Gastrocnemius medialis (tissue), 4 donors: ENCODE data around the gene AP5B1. TPM values are rescaled to one million over a fixed set of nuclear protein-coding genes. Genes with fewer than 3 reads are reported as not detected.
A peak's percentile ranks its signal among the peaks of the same experiment; 100 is the strongest.

Experiments used
- ATAC-seq, 2 donors: fragments of 150-250 bp; one replicate each; pipeline ENCODE4 v1.9.1; 2016
- DNase-seq, 2 donors: peaks; one replicate each; pipeline ENCODE4 v3.0.0-alpha.2; 2019
- H3K27ac ChIP-seq, 4 donors: fragments of 200-600 bp; sonication (generic); 1 replicate in 1 of 4; 2 replicates in 3 of 4; pipeline ENCODE4 v1.5.1; 2016 to 2018; ENCODE audit warnings: mild to moderate bottlenecking in 2 of 4, moderate library complexity in 1 of 4
- H3K27me3 ChIP-seq, 3 donors: fragments of 200-600 bp; sonication (generic) in 2 of 3; 1 replicate in 1 of 3; 2 replicates in 2 of 3; pipeline versions ENCODE4 v1.5.1 to v1.6.0; 2016 to 2019; ENCODE audit warnings: mild to moderate bottlenecking in 1 of 3, moderate library complexity in 1 of 3
- H3K36me3 ChIP-seq, 2 donors: fragments of 200-600 bp; sonication (generic) in 1 of 2; one replicate each; pipeline ENCODE4 v1.5.1; 2017 to 2018
- H3K4me1 ChIP-seq, 2 donors: fragments of 200-600 bp; sonication (generic) in 1 of 2; one replicate each; pipeline ENCODE4 v1.5.1; 2016 to 2017; ENCODE audit warnings: mild to moderate bottlenecking in 2 of 2
- H3K4me3 ChIP-seq, 4 donors: fragments of 200-600 bp; sonication (generic) in 3 of 4; 1 replicate in 1 of 4; 2 replicates in 3 of 4; pipeline ENCODE4 v1.5.1; 2016 to 2019; ENCODE audit warnings: mild to moderate bottlenecking in 2 of 4
- H3K9me3 ChIP-seq, 3 donors: fragments of 200-600 bp; sonication (generic) in 2 of 3; 1 replicate in 1 of 3; 2 replicates in 2 of 3; pipeline ENCODE4 v1.5.1; 2016 to 2019
- CTCF ChIP-seq, 5 experiments: fragments of 450-650 bp in 3 of 5; fragments of 200-600 bp in 2 of 5; sonication (generic) in 2 of 5; IDR thresholded peaks in 4 of 5; conservative IDR thresholded peaks in 1 of 5; 1 replicate in 4 of 5; 2 replicates in 1 of 5; pipeline ENCODE4 v1.5.1; 2016 to 2019; ENCODE audit warnings: antibody characterized with exemption in 5 of 5, mild to moderate bottlenecking in 3 of 5, moderate library complexity in 3 of 5
- POLR2A ChIP-seq, 2 donors: fragments of 450-650 bp; IDR thresholded peaks; one replicate each; pipeline ENCODE4 v1.6.1; 2017; ENCODE audit warnings: antibody characterized with exemption in 2 of 2, mild to moderate bottlenecking in 2 of 2, moderate library complexity in 2 of 2
- in situ Hi-C, 4 donors: fragments of 200-750 bp; cut with MboI; loops; one replicate each; pipeline versions ENCODE4 v1.15.0 to v1.8.0; 2017; ENCODE audit warnings: low sequenced_read_pairs in 4 of 4
- intact Hi-C: fragments of 100-400 bp; cut with DNase I; formaldehyde crosslinking; loops from one replicate; pipeline ENCODE4 v1.15.1; 2023; ENCODE audit warnings: low total_unique reads
- total RNA-seq, 4 donors: library from RNA; depleted of rRNA; stranded (reverse); fragments of >200 nt; gene quantifications; one replicate each; pipeline versions ENCODE4 v1.1.0 to v1.2.3, GENCODE V29; 2016

Gene AP5B1
- total RNA-seq, 4 donors from 2014 or later = 20.3 to 42.5 (median 29.7) TPM

DNA sequence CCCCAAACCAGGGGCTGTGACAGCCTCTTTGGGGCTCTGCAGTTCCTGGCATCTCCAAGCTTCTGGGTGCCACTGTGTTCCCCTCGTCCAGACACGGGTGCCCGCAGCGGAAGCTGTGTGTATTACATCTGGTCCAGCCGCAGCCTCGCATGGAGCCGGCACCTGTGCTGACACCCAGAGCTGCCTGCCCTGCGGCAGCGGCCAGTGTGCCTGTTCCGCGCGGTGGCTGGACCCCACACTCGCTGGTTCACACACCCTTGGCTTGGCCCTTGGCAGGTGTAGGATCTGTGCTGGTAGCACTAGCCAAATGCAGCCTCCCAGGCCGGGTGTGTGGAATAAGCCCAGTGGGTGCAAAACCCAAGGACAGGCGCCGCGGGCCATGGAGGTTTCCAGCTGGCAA is 35.7 kb downstream of the AP5B1 start:
- TF ChIP-seq CTCF (IDR thresholded peaks at IDR 0.05 in 4 of 5, conservative IDR thresholded peaks at IDR 0.05 in 1 of 5) (no peak), POLR2A (IDR thresholded peaks at IDR 0.05) (no peak)
- H3K4me3 ChIP-seq = no peak overlapping the region
- H3K27ac ChIP-seq = no peak overlapping the region
- H3K4me1 ChIP-seq = no peaks in the 10 kb centered on the region
- no peak for DNase-seq
- intact Hi-C loops (no loop called here), in situ Hi-C loops (no loop called here)
- no peaks in the 10 kb centered on the region for H3K36me3 ChIP-seq
- no peak for ATAC-seq
- no peaks in the 10 kb centered on the region for H3K9me3 ChIP-seq
- peaks cover 0 to 9% (median 3%) of the 10 kb centered on the region in 3 donors for H3K27me3 ChIP-seq

- ATAC-seq = no peak
- in situ Hi-C loops = no loop called here
- TF ChIP-seq CTCF (IDR thresholded peaks at IDR 0.05 in 4 of 5, conservative IDR thresholded peaks at IDR 0.05 in 1 of 5) (peak in 1 of 5 experiments; percentile 3), POLR2A (IDR thresholded peaks at IDR 0.05) (no peak)
These were observed 36.1 kb downstream of the AP5B1 start for GRCh38 chr11:65744699-65745042.

DNA sequence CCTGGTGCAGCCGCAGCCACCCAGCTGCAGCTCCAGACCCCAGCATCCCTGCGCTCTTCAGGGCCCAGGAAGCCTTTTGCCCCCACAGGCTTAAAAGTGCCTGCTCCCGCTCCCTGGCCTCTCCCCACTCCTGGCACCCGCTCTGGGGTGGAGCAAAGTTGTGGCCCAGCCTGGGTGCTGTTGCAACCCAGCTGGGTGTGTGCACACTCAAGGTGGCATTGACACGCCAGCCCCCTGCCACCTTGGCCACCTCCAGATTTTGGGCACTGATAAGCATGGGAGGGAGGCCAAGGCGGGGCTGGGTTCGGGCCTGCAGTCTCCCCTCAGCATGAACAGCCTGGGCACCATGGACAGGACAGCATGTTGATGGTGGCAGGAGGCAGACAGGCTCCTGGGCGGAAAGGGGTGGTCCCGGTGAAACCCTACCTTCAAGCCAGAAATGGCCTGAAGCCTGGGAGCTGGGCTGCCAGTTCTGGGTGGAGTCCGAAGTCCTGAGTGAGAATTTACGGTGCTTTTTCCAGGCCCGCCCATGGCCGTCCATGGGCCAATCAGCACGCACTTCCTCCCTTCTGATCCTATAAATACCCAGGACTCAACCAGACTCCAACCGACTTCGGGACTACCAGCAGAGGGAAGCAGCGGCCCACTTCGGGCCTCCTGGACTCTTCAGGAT is 36.6 kb downstream of the AP5B1 start:
- no peak overlapping the region for H3K4me3 ChIP-seq
- H3K4me1 ChIP-seq = no peaks in the 10 kb centered on the region
- no peaks in the 10 kb centered on the region for H3K9me3 ChIP-seq
- intact Hi-C loops = loop anchor here (1.0 kb wide), 1 partner anchor 74 kb away; no protein-coding TSS in a partner anchor
- peak in 1 of 2 donors; percentile 68 for ATAC-seq
- TF ChIP-seq POLR2A (IDR thresholded peaks at IDR 0.05) = no peak
- TF ChIP-seq CTCF (IDR thresholded peaks at IDR 0.05 in 4 of 5, conservative IDR thresholded peaks at IDR 0.05 in 1 of 5) = peak in 3 of 5 experiments; percentile 11 to 39 (median 30)
- H3K27ac ChIP-seq = no peak overlapping the region
- DNase-seq = peak in 1 of 2 donors; percentile 19
- H3K36me3 ChIP-seq = no peaks in the 10 kb centered on the region
- in situ Hi-C loops = no loop called here
- H3K27me3 ChIP-seq = peaks cover 0 to 5% (median 4%) of the 10 kb centered on the region in 3 donors

More at GRCh38 chr11:65744699-65745042, 36.1 kb downstream of the AP5B1 start:
- Histone ChIP-seq H3K27me3 (peaks cover 0 to 7% (median 5%) of the 10 kb centered on the region in 3 donors), H3K4me3 (no peak overlapping the region), H3K9me3 (no peaks in the 10 kb centered on the region), H3K27ac (no peak overlapping the region), H3K4me1 (no peaks in the 10 kb centered on the region), H3K36me3 (no peaks in the 10 kb centered on the region)
- no peak for DNase-seq
- intact Hi-C loops = loop anchor here (1.0 kb wide), 1 partner anchor 74 kb away; no protein-coding TSS in a partner anchor

- TF ChIP-seq POLR2A (IDR thresholded peaks at IDR 0.05) (no peak), CTCF (IDR thresholded peaks at IDR 0.05 in 4 of 5, conservative IDR thresholded peaks at IDR 0.05 in 1 of 5) (no peak)
- intact Hi-C loops = loop anchor here (1.0 kb wide), 1 partner anchor 75 kb away; no protein-coding TSS in a partner anchor
- DNase-seq = no peak
- no peak overlapping the region for H3K4me3 ChIP-seq
- H3K9me3 ChIP-seq = no peaks in the 10 kb centered on the region
- no peaks in the 10 kb centered on the region for H3K36me3 ChIP-seq
- no peaks in the 10 kb centered on the region for H3K4me1 ChIP-seq
- H3K27me3 ChIP-seq = peaks cover 0 to 5% (median 3%) of the 10 kb centered on the region in 3 donors
- no peak for ATAC-seq
- no peak overlapping the region for H3K27ac ChIP-seq
- in situ Hi-C loops = no loop called here
These were observed 37.1 kb downstream of the AP5B1 start for GRCh38 chr11:65743681-65744025.
